OCI-LY7 (cell line): ENCODE measurements around the gene CDKL4.

Source experiments
- EZH2phosphoT487 ChIP-seq: fragments of 200-600 bp; sonication (generic); IDR thresholded peaks from 2 replicates; pipeline ENCODE4 v1.6.1; 2018; ENCODE audit warnings: low read depth, borderline replicate concordance, mild to moderate bottlenecking, mixed run types, antibody characterized with exemption, low read length, moderate library complexity, mixed read lengths
- TF ChIP-seq, protein P1 (sequence below): fragments of 200-600 bp; sonication (generic); conservative IDR thresholded peaks from 2 replicates; pipeline ENCODE4 v1.5.1; 2014; ENCODE audit warnings: mild to moderate bottlenecking, antibody characterized with exemption, low read length, moderate library complexity, mixed read lengths

GRCh38 chr2:39164089-39164488, 79.7 kb downstream of the CDKL4 start:
- TF ChIP-seq, protein P1, sequence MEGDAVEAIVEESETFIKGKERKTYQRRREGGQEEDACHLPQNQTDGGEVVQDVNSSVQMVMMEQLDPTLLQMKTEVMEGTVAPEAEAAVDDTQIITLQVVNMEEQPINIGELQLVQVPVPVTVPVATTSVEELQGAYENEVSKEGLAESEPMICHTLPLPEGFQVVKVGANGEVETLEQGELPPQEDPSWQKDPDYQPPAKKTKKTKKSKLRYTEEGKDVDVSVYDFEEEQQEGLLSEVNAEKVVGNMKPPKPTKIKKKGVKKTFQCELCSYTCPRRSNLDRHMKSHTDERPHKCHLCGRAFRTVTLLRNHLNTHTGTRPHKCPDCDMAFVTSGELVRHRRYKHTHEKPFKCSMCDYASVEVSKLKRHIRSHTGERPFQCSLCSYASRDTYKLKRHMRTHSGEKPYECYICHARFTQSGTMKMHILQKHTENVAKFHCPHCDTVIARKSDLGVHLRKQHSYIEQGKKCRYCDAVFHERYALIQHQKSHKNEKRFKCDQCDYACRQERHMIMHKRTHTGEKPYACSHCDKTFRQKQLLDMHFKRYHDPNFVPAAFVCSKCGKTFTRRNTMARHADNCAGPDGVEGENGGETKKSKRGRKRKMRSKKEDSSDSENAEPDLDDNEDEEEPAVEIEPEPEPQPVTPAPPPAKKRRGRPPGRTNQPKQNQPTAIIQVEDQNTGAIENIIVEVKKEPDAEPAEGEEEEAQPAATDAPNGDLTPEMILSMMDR: no peak
- TF ChIP-seq EZH2phosphoT487: no peak
